Measurements from ENCODE around the gene ZNF675. TPM values are rescaled to one million over a fixed set of nuclear protein-coding genes. Genes with fewer than 3 reads are reported as not detected.
"Not testable (repeated sequence)": the region's sequence is repeated elsewhere in the genome, so short reads cannot be mapped to it uniquely, and the experiment has no call there.

ZNF675 gene
- polyA plus RNA-seq (2012; ENCODE audit: low read depth, missing spikeins) = 6.3 TPM

DNA sequence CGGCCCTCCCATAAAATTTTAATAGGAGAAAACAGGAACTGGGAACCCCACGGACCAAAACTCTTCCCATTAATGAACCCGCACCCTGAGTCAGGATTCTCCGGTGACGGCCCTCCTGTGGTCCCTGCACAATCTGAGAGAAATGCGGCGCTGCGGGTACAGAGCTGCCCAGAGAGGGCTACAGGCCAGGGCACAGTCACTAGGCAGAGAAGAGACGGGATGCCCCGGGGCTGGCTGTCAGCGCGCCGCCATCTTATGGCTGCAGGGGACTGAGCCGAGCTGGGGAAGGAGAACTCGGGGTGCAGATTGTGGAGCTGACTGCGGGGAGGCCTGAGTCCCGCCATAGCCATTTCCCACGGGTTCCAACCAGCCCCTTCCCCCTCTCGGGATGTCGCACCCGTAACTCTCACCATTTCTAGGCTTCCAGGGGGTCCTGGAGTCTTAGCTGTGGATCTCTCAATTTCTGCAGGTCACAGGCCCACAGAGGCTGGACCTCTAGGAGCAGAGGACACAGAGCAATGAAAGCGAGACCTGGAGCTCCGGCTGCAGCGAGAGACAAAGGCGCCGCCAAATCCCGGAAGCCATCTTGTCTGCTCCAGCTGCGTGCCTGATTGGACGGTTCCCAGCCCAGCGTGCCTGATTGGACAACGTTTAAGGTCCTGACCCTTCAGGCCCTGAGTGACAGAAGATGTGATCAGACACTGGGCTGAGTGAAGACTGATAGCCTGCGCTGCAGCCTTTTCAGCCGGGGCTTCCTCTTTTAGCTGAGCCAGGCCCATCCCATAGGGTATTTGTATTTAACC, at the start of gene ZNF675:
Gene ZNF675, minus strand, starts transcription at position 592 of the 803 bp plus-strand sequence. Its CDS starts 179 bp downstream, at position 413.
- DNase-seq (ENCODE audit: insufficient read length, low spot score) (peak; percentile 49), FAIRE-seq (peak; percentile 94)
- TF ChIP-seq POLR2AphosphoS5 (IDR thresholded peaks at IDR 0.05; ENCODE audit: low read depth, low read length) (peak; percentile 90), PAX5 (IDR thresholded peaks at IDR 0.05; ENCODE audit: insufficient read depth, low read length, severe bottlenecking) (no peak), POLR2A (IDR thresholded peaks at IDR 0.05; ENCODE audit: low read depth, low read length) (peak; percentile 88), SPI1 (IDR thresholded peaks at IDR 0.05; ENCODE audit: low read depth, low read length) (peak; percentile 88), POU2F2 (IDR thresholded peaks at IDR 0.05; ENCODE audit: low read depth, low read length) (0 out of 2 replicates have a peak, but pooled peaks have one; percentile 1), TAF1 (IDR thresholded peaks at IDR 0.05; ENCODE audit: low read depth, low read length) (peak; percentile 83; the same call in 1 of the 2 replicates)

DNA sequence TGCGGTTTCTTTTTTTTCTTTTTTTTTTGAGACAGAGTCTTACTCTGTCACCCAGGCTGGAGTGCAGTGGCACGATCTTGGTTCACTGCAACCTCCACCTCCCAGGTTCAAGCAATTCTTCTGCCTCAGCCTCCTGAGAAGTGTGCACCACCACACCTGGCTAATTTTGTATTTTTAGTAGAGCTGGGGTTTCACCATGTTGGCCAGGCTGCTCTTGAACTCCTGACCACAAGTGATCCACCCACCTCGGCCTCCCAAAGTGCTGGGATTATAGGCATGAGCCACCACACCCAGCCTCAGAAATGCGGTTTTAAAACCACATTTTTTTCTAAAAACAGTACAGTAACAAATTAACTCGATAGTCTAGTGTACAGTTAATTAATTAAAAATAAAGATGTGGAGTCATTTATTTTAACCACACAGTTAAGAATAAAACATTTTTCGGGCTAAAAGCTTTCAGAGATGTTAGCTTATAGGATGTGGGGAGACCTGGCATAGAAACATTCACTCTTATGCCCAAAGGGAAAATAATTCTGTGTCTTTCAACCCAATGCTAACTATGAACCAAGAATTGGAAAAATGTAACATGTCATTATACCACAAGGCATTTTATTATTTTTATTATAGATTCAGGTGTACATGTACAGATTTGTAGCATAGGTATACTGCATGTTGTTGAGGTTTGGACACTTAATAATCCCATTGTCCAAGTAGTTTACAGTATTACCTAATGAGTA, 43.9 kb upstream of the ZNF675 start:
- DNase-seq (ENCODE audit: insufficient read length, low spot score); FAIRE-seq: not testable (repeated sequence)

DNA sequence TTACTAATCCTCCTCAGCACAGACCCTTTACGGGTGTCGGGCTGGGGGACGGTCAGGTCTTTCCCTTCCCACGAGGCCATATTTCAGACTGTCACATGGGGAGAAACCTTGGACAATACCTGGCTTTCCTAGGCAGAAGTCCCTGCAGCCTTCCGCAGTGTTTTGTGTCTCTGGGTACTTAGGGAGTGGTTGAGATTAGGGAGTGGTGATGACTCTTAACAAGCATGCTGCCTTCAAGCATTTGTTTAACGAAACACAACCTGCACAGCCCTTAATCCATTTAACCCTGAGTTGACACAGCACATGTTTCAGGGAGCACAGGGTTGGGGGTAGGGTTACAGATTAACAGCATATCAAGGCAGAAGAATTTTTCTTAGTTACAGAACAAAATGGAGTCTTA, 37.1 kb upstream of the ZNF675 start:
- DNase-seq (ENCODE audit: insufficient read length, low spot score) = not testable (repeated sequence)

DNA sequence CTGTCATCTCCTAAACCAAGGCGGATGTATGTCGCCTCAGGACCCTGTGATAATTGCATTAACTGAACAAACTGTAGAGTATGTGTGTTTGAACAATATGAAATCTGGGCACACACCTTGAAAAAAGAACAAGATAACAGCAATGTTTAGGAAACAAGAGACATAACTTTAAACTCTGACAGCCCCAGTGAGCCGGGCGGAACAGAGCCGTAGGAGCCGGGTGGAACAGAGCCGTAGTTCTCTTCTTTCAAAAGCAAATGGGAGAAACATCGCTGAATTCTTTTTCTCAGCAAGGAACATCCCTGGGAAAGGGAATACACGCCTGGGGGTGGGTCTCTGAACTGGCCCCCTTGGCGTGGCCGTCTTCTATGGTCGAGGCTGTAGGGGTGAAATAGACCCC, 31.8 kb upstream of the ZNF675 start:
- no peak for TF ChIP-seq TAF1 (IDR thresholded peaks at IDR 0.05; ENCODE audit: low read depth, low read length)
- no peak for TF ChIP-seq SPI1 (IDR thresholded peaks at IDR 0.05; ENCODE audit: low read depth, low read length)
- no peak for TF ChIP-seq PAX5 (IDR thresholded peaks at IDR 0.05; ENCODE audit: insufficient read depth, low read length, severe bottlenecking)
- DNase-seq (ENCODE audit: insufficient read length, low spot score) = no peak
- no peak for FAIRE-seq

More for the DNA sequence above, 37.1 kb upstream of the ZNF675 start:
- FAIRE-seq = not testable (repeated sequence)

DNA sequence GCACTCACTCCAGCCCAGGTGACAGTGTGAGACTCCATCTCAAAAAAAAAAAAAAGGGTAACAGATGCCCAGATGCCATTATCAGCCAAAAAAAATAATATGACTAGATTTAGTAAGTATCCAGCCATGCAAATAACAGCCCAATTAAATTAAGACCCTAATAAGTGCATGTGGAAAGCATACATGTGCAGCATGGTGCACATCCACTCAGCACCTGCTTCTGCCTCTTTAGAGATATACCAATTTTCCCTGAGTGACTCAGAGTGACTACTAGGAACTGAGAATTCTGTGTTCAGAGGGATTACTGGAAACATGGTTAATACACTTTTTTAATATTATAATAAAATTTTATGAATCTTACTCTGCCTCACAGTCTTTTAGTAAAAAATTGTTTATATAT, 29.8 kb upstream of the ZNF675 start:
- DNase-seq (ENCODE audit: insufficient read length, low spot score) (no peak), FAIRE-seq (no peak)
- TF ChIP-seq POLR2A (IDR thresholded peaks at IDR 0.05; ENCODE audit: low read depth, low read length) (no peak), POU2F2 (IDR thresholded peaks at IDR 0.05; ENCODE audit: low read depth, low read length) (no peak), PAX5 (IDR thresholded peaks at IDR 0.05; ENCODE audit: insufficient read depth, low read length, severe bottlenecking) (no peak), TAF1 (IDR thresholded peaks at IDR 0.05; ENCODE audit: low read depth, low read length) (no peak), SPI1 (IDR thresholded peaks at IDR 0.05; ENCODE audit: low read depth, low read length) (no peak), POLR2AphosphoS5 (IDR thresholded peaks at IDR 0.05; ENCODE audit: low read depth, low read length) (no peak)

DNA sequence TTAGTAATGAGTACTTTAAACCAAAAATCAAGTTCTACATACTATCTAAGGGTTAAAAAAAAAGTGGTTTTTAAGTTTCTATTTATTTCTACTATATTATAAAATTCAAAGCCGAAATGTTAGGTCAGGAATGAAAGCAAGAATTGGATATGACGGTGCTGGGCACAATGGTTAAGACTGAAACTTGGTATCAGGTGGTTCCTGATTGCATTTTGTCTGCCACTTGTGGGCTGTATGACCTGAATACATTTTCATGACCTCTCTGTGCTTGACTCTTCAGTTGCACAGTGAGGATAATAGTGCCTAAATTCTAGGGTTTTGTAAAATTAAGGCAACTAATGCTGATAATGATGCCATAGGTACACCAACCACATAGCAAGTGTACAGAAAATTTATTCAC, 22.3 kb upstream of the ZNF675 start:
- no peak for TF ChIP-seq POLR2A (IDR thresholded peaks at IDR 0.05; ENCODE audit: low read depth, low read length)
- TF ChIP-seq SPI1 (IDR thresholded peaks at IDR 0.05; ENCODE audit: low read depth, low read length) = no peak
- no peak for FAIRE-seq
- DNase-seq (ENCODE audit: insufficient read length, low spot score) = no peak

DNA sequence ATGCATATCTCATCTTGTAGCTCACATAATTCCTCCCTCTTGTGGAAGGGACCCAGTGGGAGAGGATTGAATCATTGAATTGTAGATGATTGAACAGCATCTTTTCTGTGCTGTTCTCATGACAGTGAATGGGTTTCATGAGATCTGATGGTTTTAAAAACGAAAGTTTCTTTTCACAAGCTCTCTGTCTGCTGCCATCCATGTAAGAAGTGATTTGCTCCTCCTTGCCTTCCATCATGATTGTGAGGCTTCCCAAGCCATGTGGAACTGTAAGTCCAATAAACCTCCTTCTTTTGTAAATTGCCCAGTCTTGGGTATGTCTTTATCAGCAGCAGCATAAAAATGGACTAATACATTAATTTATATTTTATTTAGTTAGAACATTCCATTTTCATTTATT, 19.6 kb upstream of the ZNF675 start:
- no peak for TF ChIP-seq SPI1 (IDR thresholded peaks at IDR 0.05; ENCODE audit: low read depth, low read length)
- TF ChIP-seq POLR2AphosphoS5 (IDR thresholded peaks at IDR 0.05; ENCODE audit: low read depth, low read length) = no peak
- no peak for TF ChIP-seq PAX5 (IDR thresholded peaks at IDR 0.05; ENCODE audit: insufficient read depth, low read length, severe bottlenecking)
- TF ChIP-seq POLR2A (IDR thresholded peaks at IDR 0.05; ENCODE audit: low read depth, low read length) = no peak
- no peak for TF ChIP-seq TAF1 (IDR thresholded peaks at IDR 0.05; ENCODE audit: low read depth, low read length)
- TF ChIP-seq POU2F2 (IDR thresholded peaks at IDR 0.05; ENCODE audit: low read depth, low read length) = no peak
- no peak for DNase-seq (ENCODE audit: insufficient read length, low spot score)
- FAIRE-seq = no peak

DNA sequence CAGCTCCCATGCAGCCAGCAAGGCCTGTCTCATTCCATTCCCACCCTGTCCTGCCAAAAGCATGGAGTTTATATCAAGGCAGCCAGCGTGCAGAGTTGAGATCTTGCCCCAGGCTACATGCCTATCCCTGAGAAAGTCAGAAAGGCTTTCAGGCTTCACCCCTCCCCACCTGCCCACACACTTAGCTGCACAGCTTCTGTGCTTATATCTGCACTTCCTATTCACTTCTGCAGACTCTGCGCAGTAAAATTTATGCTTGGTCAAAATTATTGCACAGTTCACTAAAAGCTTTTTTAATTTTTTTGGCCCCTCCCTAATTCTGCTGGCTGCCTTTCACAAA, 12.5 kb upstream of the ZNF675 start:
- TF ChIP-seq POLR2A (IDR thresholded peaks at IDR 0.05; ENCODE audit: low read depth, low read length) (no peak), POLR2AphosphoS5 (IDR thresholded peaks at IDR 0.05; ENCODE audit: low read depth, low read length) (no peak), SPI1 (IDR thresholded peaks at IDR 0.05; ENCODE audit: low read depth, low read length) (no peak), PAX5 (IDR thresholded peaks at IDR 0.05; ENCODE audit: insufficient read depth, low read length, severe bottlenecking) (no peak)
- FAIRE-seq (no peak), DNase-seq (ENCODE audit: insufficient read length, low spot score) (no peak)

DNA sequence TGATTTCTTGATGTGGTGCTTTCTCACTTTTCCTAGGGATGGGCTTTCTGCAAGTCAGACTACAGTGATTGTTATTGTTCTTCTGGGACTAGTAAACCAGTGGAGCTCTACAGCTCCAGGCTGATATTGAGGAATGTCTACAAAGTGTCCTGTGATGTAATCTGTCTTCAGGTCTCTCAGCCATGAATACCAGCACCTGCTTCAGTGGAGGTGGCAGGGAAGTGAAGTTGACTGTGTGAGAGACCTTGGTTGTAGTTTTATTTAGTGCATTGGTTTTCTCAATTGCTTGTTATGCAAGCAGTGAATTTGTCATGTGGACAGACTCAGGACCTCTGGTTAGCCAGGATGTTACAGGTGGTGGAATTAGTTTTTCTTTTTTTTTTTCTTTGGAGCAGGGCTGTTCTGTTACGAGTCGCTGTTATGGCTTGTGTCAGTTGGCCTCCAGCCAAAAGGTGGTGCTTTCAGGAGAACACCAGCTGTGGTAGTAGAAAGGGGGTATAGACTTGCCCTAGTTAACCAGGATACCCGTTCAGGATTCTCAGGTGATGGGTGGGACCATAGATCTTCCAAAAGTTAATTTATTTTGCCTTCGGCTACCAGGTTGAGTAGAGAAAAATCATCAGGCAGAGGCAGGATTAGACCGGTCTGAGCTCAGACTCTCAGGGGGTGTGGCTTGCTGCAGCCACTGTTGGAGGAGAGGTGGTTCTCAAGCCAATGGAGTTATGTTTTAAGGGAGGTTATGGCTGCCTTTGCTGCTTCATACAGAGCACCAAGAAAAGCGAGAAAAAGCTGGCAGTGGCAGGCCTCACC, 11.9 kb upstream of the ZNF675 start:
- TF ChIP-seq TAF1 (IDR thresholded peaks at IDR 0.05; ENCODE audit: low read depth, low read length) (no peak), PAX5 (IDR thresholded peaks at IDR 0.05; ENCODE audit: insufficient read depth, low read length, severe bottlenecking) (no peak), POLR2A (IDR thresholded peaks at IDR 0.05; ENCODE audit: low read depth, low read length) (no peak), POLR2AphosphoS5 (IDR thresholded peaks at IDR 0.05; ENCODE audit: low read depth, low read length) (no peak), SPI1 (IDR thresholded peaks at IDR 0.05; ENCODE audit: low read depth, low read length) (no peak), POU2F2 (IDR thresholded peaks at IDR 0.05; ENCODE audit: low read depth, low read length) (no peak)
- DNase-seq (ENCODE audit: insufficient read length, low spot score) (no peak), FAIRE-seq (no peak)

DNA sequence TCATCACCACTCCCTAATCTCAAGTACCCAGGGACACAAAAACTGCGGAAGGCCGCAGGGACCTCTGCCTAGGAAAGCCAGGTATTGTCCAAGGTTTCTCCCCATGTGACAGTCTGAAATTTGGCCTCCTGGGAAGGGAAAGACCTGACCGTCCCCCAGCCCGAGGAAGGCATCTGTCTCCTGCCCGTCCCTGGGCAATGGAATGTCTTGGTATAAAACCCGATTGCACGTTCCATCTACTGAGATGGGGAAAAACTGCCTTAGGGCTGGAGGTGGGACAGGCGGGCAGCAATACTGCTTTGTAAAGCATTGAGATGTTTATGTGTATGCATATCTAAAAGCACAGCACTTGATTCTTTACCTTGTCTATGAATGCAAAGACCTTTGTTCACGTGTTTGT, 5.9 kb upstream of the ZNF675 start:
- not testable (repeated sequence) for FAIRE-seq

More for the DNA sequence above, 5.9 kb upstream of the ZNF675 start:
- DNase-seq (ENCODE audit: insufficient read length, low spot score) = not testable (repeated sequence)
